Right lobe of liver (tissue), 4 donors: ENCODE results near the gene GPNMB.

ENCODE experiments used
- POLR2A ChIP-seq: fragments of 450-650 bp; IDR thresholded peaks from one replicate; pipeline ENCODE4 v1.6.1; 2017; ENCODE audit warnings: antibody characterized with exemption, mild to moderate bottlenecking
- TF ChIP-seq, protein P1 (sequence below), 4 donors: fragments of 200-600 bp in 3 of 4; fragments of 450-650 bp in 1 of 4; IDR thresholded peaks; one replicate each; pipeline versions ENCODE4 v1.5.1 to v1.8.0; 2016 to 2022; ENCODE audit warnings: antibody characterized with exemption in 4 of 4, mild to moderate bottlenecking in 2 of 4
- donor health status: DM: no; HTN: no; CAD: no.
- donor health status: DM: no; HTN: no; CAD: no.
- donor health status: DM: no; HTN: yes; CAD: no.

GRCh38 chr7:23212395-23212794 lies 34.2 kb upstream of the GPNMB start:
- TF ChIP-seq, protein P1, sequence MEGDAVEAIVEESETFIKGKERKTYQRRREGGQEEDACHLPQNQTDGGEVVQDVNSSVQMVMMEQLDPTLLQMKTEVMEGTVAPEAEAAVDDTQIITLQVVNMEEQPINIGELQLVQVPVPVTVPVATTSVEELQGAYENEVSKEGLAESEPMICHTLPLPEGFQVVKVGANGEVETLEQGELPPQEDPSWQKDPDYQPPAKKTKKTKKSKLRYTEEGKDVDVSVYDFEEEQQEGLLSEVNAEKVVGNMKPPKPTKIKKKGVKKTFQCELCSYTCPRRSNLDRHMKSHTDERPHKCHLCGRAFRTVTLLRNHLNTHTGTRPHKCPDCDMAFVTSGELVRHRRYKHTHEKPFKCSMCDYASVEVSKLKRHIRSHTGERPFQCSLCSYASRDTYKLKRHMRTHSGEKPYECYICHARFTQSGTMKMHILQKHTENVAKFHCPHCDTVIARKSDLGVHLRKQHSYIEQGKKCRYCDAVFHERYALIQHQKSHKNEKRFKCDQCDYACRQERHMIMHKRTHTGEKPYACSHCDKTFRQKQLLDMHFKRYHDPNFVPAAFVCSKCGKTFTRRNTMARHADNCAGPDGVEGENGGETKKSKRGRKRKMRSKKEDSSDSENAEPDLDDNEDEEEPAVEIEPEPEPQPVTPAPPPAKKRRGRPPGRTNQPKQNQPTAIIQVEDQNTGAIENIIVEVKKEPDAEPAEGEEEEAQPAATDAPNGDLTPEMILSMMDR (IDR thresholded peaks at IDR 0.05): no peak
- no peak for TF ChIP-seq POLR2A
